GM21529 (cell line): Measurements from ENCODE around the gene RHO.
A peak's percentile ranks its signal among the peaks of the same experiment; 100 is the strongest.

Source experiments
- ATAC-seq: cut with Tn5 transposase; IDR thresholded peaks from one replicate; pipeline ENCODE4 v1.9.1; 2021; ENCODE audit not compliant: unreplicated experiment

RHO gene

DNA sequence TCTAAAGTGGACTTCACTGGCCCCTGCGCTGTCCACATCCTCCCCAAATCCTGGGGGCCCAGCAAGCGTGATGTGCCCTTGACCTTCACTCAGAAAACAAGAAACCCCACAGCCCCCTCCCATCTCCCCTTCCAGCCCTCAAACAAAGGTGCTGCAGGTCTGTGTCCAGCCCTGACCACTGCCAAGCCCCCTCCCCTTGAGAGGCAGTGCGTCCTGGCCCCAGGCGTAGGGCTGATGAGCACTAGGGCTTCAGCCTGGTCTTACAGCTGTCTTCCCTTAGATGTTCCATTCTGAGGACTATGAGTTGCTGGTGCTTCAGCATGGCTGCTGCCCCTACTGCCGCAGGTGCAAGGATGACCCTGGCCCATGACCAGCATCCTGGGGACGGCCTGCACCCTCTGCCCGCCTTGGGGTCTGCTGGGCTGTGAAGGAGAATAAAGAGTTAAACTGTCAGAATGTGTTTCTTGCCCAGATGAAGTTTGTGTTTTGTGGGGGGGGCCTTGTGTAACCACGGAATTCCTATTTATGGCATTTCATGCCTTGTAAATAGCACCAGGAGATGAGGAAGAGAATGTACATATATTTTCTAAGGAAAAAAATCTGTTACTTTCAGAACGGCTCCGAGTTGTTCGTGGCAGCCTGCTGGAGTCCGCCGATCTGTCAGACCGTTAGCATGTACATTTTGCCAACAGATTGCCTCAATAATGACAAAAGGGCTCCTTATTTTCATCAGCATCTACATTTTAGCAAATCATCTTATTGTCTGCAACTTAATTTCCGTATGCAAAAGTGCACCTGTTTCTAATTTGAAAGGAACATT, 8.3 kb upstream of the RHO start:
- ATAC-seq: no peak

DNA sequence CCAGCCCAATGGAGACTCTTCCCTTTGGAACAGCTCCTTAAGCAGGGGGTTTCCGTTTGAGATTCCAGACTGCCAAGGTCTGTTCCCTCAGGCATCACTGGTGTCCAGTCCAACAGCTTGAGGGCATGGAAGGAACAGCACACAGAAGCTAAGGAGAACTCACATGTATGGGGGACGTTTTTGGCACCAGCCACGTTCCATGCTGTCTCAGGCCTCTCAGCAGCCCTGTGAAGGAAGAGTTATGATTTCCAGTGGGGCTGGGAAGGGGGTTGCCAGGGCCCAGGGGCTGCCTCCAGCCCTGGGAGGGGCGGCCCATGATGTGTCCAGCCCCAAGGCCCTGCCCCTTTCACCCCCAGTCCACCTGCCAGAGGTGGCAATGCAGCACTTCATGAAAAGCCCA, 7.5 kb upstream of the RHO start:
- ATAC-seq: no peak

DNA sequence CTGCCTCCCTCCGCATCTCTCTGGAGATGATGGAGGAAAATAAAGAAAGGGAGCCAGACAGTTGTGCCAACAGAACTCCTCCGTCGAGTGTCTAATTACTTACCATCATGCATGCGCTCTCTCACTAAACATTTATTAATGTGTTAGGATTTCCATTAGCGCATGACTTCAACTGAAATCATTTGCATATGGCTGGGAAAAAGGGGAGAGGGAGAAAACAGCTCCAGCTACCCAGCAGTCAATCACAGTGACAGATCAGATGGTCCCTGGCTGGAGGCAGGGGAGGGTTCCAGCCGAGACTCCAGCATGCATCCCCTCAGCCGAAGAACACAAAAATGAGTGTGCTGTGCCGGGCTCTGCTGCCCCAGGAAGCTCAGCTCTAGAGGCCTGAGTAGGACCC, 6.8 kb upstream of the RHO start:
- no peak for ATAC-seq

DNA sequence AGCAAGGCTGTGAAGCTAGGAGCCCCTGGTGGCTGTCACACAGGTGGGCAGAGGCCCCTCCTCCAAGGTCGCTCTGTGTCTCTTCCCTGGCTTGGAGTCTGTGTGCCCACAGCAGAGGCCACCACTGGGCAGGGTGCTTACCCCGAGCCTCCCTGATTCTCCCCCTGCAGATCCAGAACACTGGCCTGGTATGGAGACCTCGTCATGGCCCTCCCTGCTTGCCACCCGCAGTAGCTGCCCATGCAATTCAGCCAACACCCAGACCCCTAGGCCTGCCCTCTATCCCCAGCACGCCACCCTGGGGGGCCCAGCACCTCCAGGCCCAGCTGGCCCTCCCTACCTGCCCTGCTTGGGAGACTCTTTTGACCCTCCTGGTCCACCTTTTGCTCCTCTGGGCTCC, 5.5 kb upstream of the RHO start:
- no peak for ATAC-seq

DNA sequence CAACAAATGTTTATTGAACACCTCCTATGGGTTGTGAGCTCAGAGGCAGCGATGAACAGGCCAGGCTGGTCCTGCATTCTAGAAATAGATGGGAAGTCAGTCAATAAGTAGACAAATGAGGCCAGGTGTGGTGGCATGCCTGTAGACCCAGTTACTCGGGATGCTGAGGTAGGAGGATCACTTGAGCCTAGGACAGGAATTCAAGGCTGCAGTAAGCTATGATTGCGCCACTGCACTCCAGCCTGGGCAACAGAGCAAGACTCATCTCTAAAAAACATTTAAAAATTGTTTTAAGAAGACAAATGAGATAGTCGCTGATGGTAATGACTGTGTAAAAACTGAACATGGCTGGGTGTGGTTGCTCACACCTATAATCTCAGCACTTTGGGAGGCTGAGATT, 4.4 kb upstream of the RHO start:
- ATAC-seq: no peak

DNA sequence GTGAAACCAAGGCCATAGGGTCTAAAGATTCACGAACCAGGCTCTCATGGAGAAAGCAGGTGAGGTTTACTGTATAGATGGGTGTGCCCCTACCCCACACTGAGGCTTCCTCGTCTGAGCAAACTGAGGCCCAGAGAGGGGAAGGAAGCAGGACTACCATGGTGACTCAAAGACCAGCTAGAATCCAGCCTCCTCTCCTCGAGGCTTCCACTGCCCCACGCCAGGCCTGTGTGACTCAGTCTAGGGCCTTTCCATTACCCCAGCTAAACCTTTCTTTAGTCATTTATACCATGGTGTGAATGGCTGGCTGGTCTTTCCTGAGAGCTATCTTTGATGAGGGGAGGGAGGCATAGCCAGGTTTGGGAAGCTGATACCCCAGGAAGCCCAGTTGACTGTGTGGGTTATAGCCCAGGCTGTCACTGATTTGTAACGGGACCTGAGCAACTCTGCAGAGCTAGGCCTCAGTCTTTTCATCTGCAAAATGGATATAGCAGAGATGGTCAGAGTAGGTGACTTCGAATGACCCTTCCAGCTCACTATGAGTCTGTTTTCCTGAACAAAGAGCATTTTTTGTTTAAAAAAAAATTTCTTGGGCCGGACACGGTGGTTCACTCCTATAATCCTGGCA, 3.0 kb upstream of the RHO start:
- ATAC-seq: no peak

DNA sequence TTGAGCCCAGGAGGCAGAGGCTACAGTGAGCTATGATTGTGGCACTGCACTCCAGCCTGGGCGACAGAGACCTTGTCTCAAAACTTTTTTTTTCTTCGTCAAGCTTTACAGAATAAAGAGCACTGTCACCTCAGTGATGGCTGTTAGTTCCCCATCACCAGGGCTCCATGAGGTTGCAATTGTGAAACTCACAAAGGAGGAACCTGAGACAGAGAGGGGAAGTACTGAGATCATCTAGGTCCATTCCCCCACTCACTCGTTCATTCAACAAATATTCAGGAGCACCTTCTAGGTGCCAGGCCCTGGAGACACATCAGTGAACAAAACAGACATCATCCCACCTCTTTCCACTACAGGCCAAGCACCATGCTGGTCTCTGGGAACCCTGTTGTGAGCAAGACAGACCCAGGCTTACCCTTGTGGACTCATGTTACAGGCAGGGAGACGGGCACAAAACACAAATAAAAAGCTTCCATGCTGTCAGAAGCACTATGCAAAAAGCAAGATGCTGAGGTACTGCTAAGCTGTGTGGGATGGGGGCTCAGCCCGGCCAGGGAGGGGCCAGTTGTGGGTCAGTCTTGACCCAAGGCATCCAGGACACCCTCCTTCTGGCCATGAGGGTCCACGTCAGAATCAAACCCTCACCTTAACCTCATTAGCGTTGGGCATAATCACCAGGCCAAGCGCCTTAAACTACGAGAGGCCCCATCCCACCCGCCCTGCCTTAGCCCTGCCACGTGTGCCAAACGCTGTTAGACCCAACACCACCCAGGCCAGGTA, 2.1 kb upstream of the RHO start:
- peak; percentile 97 for ATAC-seq

DNA sequence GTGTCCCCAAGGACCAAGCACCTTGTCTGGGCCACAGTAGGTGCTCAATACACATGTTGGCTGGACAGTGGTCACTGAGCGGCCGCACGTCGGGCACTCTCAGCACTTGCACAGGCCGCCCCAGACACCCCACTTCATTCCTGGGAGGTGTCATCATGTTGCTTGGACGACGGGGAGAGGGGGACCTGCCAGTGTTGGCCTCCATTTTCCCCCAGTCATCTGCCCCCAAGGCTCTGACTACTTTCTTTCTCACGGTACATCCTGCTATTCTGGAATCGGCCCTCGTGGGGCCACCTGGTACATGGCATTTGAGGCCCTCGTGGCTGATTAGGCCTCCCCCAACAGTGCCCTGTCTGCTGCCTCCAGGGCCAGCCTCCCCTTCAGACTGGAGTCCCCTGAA, 1.2 kb upstream of the RHO start:
- no peak for ATAC-seq

DNA sequence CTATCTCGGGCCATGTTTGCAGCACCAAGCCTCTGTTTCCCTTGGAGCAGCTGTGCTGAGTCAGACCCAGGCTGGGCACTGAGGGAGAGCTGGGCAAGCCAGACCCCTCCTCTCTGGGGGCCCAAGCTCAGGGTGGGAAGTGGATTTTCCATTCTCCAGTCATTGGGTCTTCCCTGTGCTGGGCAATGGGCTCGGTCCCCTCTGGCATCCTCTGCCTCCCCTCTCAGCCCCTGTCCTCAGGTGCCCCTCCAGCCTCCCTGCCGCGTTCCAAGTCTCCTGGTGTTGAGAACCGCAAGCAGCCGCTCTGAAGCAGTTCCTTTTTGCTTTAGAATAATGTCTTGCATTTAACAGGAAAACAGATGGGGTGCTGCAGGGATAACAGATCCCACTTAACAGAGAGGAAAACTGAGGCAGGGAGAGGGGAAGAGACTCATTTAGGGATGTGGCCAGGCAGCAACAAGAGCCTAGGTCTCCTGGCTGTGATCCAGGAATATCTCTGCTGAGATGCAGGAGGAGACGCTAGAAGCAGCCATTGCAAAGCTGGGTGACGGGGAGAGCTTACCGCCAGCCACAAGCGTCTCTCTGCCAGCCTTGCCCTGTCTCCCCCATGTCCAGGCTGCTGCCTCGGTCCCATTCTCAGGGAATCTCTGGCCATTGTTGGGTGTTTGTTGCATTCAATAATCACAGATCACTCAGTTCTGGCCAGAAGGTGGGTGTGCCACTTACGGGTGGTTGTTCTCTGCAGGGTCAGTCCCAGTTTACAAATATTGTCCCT, 1.2 kb downstream of the RHO start:
- ATAC-seq: no peak

DNA sequence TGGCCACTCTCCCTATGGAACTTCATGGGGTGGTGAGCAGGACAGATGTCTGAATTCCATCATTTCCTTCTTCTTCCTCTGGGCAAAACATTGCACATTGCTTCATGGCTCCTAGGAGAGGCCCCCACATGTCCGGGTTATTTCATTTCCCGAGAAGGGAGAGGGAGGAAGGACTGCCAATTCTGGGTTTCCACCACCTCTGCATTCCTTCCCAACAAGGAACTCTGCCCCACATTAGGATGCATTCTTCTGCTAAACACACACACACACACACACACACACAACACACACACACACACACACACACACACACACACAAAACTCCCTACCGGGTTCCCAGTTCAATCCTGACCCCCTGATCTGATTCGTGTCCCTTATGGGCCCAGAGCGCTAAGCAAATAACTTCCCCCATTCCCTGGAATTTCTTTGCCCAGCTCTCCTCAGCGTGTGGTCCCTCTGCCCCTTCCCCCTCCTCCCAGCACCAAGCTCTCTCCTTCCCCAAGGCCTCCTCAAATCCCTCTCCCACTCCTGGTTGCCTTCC, 1.9 kb downstream of the RHO start:
- ATAC-seq: no peak

DNA sequence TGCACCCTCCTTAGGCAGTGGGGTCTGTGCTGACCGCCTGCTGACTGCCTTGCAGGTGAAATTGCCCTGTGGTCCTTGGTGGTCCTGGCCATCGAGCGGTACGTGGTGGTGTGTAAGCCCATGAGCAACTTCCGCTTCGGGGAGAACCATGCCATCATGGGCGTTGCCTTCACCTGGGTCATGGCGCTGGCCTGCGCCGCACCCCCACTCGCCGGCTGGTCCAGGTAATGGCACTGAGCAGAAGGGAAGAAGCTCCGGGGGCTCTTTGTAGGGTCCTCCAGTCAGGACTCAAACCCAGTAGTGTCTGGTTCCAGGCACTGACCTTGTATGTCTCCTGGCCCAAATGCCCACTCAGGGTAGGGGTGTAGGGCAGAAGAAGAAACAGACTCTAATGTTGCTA, 2.4 kb downstream of the RHO start:
- no peak for ATAC-seq

DNA sequence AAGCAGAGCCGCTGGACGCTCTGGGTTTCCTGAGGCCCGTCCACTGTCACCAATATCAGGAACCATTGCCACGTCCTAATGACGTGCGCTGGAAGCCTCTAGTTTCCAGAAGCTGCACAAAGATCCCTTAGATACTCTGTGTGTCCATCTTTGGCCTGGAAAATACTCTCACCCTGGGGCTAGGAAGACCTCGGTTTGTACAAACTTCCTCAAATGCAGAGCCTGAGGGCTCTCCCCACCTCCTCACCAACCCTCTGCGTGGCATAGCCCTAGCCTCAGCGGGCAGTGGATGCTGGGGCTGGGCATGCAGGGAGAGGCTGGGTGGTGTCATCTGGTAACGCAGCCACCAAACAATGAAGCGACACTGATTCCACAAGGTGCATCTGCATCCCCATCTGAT, 3.3 kb downstream of the RHO start:
- ATAC-seq: no peak

DNA sequence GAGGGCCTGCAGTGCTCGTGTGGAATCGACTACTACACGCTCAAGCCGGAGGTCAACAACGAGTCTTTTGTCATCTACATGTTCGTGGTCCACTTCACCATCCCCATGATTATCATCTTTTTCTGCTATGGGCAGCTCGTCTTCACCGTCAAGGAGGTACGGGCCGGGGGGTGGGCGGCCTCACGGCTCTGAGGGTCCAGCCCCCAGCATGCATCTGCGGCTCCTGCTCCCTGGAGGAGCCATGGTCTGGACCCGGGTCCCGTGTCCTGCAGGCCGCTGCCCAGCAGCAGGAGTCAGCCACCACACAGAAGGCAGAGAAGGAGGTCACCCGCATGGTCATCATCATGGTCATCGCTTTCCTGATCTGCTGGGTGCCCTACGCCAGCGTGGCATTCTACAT, 3.8 kb downstream of the RHO start:
- ATAC-seq: no peak

DNA sequence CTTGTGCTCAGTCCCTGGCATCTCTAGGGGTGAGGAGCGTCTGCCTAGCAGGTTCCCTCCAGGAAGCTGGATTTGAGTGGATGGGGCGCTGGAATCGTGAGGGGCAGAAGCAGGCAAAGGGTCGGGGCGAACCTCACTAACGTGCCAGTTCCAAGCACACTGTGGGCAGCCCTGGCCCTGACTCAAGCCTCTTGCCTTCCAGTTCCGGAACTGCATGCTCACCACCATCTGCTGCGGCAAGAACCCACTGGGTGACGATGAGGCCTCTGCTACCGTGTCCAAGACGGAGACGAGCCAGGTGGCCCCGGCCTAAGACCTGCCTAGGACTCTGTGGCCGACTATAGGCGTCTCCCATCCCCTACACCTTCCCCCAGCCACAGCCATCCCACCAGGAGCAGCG, 5.0 kb downstream of the RHO start:
- ATAC-seq: no peak

DNA sequence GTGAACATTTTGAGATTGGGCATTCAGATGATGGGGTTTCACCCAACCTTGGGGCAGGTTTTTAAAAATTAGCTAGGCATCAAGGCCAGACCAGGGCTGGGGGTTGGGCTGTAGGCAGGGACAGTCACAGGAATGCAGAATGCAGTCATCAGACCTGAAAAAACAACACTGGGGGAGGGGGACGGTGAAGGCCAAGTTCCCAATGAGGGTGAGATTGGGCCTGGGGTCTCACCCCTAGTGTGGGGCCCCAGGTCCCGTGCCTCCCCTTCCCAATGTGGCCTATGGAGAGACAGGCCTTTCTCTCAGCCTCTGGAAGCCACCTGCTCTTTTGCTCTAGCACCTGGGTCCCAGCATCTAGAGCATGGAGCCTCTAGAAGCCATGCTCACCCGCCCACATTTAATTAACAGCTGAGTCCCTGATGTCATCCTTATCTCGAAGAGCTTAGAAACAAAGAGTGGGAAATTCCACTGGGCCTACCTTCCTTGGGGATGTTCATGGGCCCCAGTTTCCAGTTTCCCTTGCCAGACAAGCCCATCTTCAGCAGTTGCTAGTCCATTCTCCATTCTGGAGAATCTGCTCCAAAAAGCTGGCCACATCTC, 6.1 kb downstream of the RHO start:
- ATAC-seq: no peak

DNA sequence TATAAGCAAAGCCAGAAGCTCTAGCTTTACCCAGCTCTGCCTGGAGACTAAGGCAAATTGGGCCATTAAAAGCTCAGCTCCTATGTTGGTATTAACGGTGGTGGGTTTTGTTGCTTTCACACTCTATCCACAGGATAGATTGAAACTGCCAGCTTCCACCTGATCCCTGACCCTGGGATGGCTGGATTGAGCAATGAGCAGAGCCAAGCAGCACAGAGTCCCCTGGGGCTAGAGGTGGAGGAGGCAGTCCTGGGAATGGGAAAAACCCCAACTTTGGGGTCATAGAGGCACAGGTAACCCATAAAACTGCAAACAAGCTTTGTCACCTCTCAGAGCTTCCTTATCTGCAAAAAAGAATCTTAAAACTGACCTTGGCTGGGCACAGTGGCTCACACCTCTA, 6.6 kb downstream of the RHO start:
- ATAC-seq: no peak

DNA sequence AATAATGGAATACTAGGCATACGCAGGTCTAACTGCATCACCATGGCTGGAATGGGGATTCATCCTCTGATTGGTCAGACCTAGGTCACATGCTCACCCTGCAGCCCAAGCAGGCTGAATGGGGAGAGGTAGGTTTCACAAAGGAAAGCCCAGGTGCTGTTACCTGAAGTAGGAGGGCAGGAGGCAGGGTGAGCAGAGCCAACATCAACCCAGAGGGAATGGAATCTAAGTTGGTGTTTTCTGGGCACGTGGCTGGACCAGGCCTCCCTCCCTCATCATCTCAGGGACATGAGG, 7.9 kb downstream of the RHO start:
- no peak for ATAC-seq

DNA sequence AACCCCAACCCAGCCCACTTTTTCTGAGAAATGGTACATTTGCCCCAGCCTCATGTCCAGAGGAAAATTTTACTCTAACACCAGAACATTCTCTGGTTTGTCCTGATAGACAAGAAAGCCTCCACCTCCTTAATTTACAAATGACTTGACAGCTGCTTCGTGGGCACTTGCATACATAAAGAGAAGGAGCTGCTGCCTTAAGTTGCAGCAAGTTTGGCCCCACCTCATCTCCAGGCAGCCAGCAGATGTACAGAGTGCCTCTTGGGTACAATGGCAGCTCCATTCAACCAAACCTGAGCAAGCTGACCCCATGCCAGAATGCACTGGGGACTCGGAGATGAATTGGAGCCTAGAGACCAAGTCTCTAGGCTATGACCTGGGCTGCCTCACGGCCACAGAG, 8.4 kb downstream of the RHO start:
- ATAC-seq: no peak

DNA sequence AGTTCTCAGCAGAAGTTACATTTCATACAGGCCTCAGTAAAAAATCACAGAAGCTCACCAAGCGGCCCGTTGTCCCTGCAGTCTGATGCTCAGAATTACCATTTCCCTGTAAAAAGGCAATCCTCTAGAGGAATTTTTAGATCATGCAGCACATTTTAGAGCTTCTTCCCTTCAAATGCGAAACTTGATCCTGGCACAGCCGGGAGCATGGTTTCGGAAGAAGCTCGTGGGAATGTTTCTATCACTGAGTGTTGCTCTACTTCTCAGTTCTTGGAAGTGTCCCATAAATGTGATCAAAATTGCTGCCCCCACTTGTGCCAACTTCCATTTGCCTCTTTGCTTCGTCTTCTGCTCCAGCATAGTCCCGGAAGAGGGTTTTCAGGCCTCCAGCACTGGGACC, 10.8 kb downstream of the RHO start:
- no peak for ATAC-seq

DNA sequence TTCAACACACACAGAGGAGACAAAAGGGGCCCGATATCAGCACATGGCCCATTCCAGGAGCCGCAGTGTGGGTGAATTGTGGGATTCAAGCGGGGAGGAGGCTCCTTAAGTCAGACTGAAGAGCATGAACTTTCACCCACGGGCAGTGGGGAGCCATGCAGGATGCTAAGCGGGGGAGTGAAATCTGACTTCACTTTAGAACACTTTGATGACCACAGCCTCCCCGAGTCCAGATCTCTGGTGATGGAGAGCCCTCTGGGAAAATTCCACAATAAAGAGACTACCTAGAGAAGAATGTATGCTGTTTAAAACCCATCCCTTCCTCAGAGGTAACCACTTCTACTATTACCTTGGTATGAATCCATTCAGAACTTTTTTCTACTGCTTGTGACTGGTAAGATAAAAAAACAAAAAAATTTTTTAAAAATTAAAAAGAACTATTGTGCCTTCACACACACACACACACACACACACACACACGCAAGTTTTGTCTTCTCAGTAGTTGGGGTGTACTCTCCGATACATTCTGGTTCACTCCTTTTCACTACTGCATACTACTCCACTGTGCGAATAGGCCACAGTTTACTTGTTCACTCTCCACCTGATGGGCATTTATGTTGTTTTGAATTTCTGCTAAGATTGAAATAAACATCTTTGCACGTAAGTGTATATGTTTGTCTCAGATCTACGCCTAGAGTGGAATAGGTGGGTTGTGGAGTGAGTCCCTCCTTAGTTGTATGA, 12.5 kb downstream of the RHO start:
- ATAC-seq: no peak
